SU-DHL-6 (cell line): ENCODE measurements around the gene BOD1.

ENCODE experiments used
- EZH2phosphoT487 ChIP-seq: fragments of 200-600 bp; sonication (generic), shearing (Covaris generic); conservative IDR thresholded peaks from 2 replicates; pipeline ENCODE4 v1.6.1; 2018; ENCODE audit warnings: mild to moderate bottlenecking, antibody characterized with exemption, low read length, moderate library complexity, mixed read lengths
- TF ChIP-seq, protein P1 (sequence below): fragments of 200-600 bp; sonication (generic); IDR thresholded peaks from one replicate; pipeline ENCODE4 v1.5.1; 2017; ENCODE audit warnings: antibody characterized with exemption, mild to moderate bottlenecking, low read length, moderate library complexity; ENCODE audit not compliant: insufficient read depth, poor library complexity, severe bottlenecking

DNA sequence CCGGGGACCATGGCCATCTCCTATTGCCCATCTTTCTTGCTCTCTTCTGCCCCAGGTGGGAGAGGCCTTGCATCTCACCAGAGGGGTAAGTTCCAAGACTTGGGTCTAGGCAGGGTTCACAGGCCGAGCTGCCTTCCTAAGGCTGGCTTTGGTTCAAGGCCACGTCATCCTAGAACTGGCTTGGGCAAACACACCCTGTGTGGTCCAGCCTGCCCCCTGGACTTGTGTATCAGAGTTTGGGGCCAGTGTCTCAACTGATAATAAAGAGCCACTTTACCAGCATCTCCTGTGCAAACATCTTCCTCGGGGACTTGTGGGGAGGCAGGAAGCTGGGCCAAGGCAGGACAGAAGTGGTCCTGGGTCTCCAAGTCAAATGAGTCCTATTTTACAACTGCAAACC lies 17.8 kb downstream of the BOD1 start:
- TF ChIP-seq, protein P1, sequence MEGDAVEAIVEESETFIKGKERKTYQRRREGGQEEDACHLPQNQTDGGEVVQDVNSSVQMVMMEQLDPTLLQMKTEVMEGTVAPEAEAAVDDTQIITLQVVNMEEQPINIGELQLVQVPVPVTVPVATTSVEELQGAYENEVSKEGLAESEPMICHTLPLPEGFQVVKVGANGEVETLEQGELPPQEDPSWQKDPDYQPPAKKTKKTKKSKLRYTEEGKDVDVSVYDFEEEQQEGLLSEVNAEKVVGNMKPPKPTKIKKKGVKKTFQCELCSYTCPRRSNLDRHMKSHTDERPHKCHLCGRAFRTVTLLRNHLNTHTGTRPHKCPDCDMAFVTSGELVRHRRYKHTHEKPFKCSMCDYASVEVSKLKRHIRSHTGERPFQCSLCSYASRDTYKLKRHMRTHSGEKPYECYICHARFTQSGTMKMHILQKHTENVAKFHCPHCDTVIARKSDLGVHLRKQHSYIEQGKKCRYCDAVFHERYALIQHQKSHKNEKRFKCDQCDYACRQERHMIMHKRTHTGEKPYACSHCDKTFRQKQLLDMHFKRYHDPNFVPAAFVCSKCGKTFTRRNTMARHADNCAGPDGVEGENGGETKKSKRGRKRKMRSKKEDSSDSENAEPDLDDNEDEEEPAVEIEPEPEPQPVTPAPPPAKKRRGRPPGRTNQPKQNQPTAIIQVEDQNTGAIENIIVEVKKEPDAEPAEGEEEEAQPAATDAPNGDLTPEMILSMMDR, result no peak
- no peak for TF ChIP-seq EZH2phosphoT487
